Measurements from ENCODE around the gene IP6K1. TPM values are rescaled to one million over a fixed set of nuclear protein-coding genes. Genes with fewer than 3 reads are reported as not detected.

Gene IP6K1
- total RNA-seq, 1 experiment from 2014 or later = 44.8 TPM

DNA sequence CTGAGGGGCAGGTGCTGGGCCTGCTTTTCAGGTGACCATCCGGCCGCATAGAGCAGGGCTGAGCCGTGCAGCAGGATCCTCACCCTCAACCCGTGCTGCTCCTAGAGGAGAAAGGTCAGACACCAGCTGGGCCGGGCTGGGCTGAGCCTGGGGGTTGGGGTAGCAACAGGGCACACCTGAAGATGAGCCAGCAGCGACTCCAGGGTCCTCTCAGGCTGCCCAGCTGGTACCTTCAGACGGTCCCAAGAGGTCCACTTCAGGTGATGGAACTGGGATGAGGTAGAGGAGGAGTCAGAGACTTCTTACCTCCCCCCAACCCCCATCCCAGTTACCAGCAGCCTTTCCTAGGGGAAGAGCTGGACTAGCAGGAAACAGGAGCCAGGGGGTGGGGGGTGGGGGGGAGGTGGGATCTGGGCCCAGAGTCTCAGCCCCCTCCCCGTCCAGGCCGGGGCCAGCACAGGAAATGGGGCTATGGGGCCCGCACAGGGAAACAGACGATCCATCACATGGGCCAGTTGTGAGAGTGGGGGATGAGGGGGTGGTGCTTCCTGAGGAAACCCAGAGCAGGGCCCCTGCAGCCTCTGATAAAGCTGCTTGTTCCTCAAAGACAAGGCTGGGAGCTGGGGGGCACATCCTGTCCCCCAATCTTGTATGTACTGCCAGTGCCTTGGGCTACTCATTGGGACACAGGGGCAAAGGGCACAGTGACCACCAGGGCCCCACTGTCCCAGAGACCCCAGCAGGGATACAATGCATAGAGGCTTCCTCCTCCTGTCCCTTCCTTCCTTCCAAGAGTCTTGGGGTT lies 19.8 kb upstream of the IP6K1 start:
- no peaks in the 10 kb centered on the region for H3K36me3 Mint-ChIP-seq (ENCODE audit: insufficient read depth, unreplicated experiment)
- H3K9me3 Mint-ChIP-seq (ENCODE audit: unreplicated experiment) = no peaks in the 10 kb centered on the region
- CTCF ChIA-PET = interaction anchor here (0.5 to 12.4 kb wide), 6 partner anchors 14 to 102 kb away, joined by 3 to 201 read pairs (median 5); partner anchors contain the start of gene MST1R
- no peak overlapping the region for H3K27ac Mint-ChIP-seq (ENCODE audit: low read depth, unreplicated experiment)
- no peak for DNase-seq (ENCODE audit: unreplicated experiment)
- H3K27me3 Mint-ChIP-seq (ENCODE audit: insufficient read depth, unreplicated experiment) = peaks cover 10% of the 10 kb centered on the region
- peaks cover 12% of the 10 kb centered on the region for H3K4me1 Mint-ChIP-seq (ENCODE audit: insufficient read depth, unreplicated experiment)
- no TSS peak for BruUV-seq (replicated peaks)
- TF ChIP-seq, protein P1, sequence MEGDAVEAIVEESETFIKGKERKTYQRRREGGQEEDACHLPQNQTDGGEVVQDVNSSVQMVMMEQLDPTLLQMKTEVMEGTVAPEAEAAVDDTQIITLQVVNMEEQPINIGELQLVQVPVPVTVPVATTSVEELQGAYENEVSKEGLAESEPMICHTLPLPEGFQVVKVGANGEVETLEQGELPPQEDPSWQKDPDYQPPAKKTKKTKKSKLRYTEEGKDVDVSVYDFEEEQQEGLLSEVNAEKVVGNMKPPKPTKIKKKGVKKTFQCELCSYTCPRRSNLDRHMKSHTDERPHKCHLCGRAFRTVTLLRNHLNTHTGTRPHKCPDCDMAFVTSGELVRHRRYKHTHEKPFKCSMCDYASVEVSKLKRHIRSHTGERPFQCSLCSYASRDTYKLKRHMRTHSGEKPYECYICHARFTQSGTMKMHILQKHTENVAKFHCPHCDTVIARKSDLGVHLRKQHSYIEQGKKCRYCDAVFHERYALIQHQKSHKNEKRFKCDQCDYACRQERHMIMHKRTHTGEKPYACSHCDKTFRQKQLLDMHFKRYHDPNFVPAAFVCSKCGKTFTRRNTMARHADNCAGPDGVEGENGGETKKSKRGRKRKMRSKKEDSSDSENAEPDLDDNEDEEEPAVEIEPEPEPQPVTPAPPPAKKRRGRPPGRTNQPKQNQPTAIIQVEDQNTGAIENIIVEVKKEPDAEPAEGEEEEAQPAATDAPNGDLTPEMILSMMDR (IDR thresholded peaks at IDR 0.05; ENCODE audit: unreplicated experiment) = no peak
- intact Hi-C loops (cut with micrococcal nuclease) = no loop called here
- POLR2A ChIA-PET = interaction anchor here (0.8 kb wide), 1 partner anchor 33 kb away, joined by 3 read pairs; no protein-coding TSS in a partner anchor
- H3K4me3 Mint-ChIP-seq (ENCODE audit: unreplicated experiment) = no peak overlapping the region

DNA sequence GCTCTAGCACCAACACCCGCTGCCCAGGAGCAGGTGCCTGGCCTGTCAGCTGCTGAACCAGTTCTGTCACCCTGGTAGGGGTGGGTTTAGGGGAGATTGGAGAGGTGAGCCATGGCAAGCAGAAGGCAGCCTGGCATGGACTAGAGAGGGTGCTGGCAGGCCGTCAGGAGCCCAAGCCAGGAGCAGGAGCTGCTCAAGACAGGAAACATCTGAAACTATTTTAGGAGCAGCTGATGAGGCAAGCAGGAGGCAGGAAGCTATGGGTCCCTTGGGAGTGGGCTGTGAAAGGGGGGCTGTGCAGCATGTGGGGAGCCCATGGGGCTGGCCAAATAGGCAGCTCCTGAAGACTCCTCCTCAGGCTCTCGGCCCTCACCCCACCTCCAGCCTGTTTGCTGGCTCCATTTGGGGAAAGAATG lies 19.0 kb upstream of the IP6K1 start:
- Mint-ChIP-seq H3K27me3 (ENCODE audit: insufficient read depth, unreplicated experiment) (peaks cover 10% of the 10 kb centered on the region), H3K27ac (ENCODE audit: low read depth, unreplicated experiment) (no peak overlapping the region), H3K9me3 (ENCODE audit: unreplicated experiment) (no peaks in the 10 kb centered on the region), H3K4me3 (ENCODE audit: unreplicated experiment) (no peak overlapping the region), H3K4me1 (ENCODE audit: insufficient read depth, unreplicated experiment) (peaks cover 12% of the 10 kb centered on the region), H3K36me3 (ENCODE audit: insufficient read depth, unreplicated experiment) (no peaks in the 10 kb centered on the region)
- CTCF ChIA-PET = interaction anchor here (0.6 to 12.4 kb wide), 6 partner anchors 19 to 100 kb away, joined by 3 to 201 read pairs (median 4); partner anchors contain the start of genes IP6K1 and MST1R
- BruUV-seq (replicated peaks) = no TSS peak
- TF ChIP-seq, protein P1 (IDR thresholded peaks at IDR 0.05; ENCODE audit: unreplicated experiment) = no peak
- no peak for DNase-seq (ENCODE audit: unreplicated experiment)
- intact Hi-C loops (cut with micrococcal nuclease) = no loop called here
- POLR2A ChIA-PET = interaction anchor here (0.8 kb wide), 2 partner anchors 15 to 34 kb away, joined by 3 to 4 read pairs; no protein-coding TSS in a partner anchor

DNA sequence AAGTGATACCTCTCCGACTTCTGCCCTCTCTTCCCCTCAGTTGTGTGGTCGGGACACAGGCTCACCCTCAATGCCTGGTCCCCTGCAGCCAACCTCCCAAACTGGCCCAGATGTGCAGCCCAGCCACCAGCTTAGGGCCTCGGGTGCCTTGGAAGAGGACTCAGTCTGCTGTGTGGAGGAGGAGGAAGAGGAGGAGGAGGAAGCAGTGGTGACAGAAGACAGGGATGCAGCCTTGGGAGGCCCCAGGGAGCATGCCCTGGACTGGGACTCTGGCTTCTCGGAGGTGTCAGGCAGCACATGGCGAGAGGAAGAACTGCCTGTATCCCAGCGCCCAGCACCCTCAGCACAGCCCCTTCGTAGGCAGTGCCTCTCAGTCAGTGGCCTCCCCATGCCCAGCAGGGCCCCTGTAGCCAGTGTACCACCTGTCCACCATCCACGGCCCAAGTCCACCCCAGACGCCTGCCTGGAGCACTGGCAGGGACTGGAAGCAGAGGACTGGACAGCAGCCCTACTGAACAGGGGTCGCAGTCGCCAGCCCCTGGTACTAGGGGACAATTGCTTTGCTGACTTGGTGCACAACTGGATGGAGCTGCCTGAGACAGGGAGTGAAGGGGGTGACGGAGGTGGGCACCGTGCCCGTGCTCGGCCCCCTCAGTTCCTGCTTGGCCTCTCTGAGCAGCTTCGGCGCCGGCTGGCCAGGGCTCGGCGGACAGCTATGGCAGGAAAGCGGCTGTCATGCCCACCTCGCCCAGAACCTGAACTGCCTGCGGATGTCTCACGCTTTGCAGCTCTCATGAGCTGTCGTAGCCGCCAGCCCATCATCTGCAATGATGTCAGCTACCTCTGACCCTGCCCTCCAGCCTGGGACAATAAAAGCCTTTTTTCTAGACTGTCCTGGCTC lies 18.0 kb upstream of the IP6K1 start:
- Mint-ChIP-seq H3K27me3 (ENCODE audit: insufficient read depth, unreplicated experiment) (peaks cover 10% of the 10 kb centered on the region), H3K9me3 (ENCODE audit: unreplicated experiment) (no peaks in the 10 kb centered on the region), H3K4me1 (ENCODE audit: insufficient read depth, unreplicated experiment) (peaks cover 19% of the 10 kb centered on the region), H3K36me3 (ENCODE audit: insufficient read depth, unreplicated experiment) (no peaks in the 10 kb centered on the region), H3K4me3 (ENCODE audit: unreplicated experiment) (peak overlapping the region; percentile 78), H3K27ac (ENCODE audit: low read depth, unreplicated experiment) (peak overlapping the region; percentile 71)
- intact Hi-C loops (cut with micrococcal nuclease) = loop anchor here (5.0 kb wide), 1 partner anchor 283 kb away; the partner anchor contains the start of gene RBM5
- BruUV-seq (replicated peaks) = no TSS peak
- ChIA-PET POLR2A (interaction anchor here (0.6 to 2.5 kb wide), 19 partner anchors 9 to 286 kb away, joined by 3 to 30 read pairs (median 5); partner anchors contain the start of genes IP6K1, MON1A and RBM6), CTCF (interaction anchor here (0.6 to 12.4 kb wide), 9 partner anchors 18 to 104 kb away, joined by 3 to 201 read pairs (median 5); partner anchors contain the start of genes IP6K1 and MST1R)
- TF ChIP-seq, protein P1 (IDR thresholded peaks at IDR 0.05; ENCODE audit: unreplicated experiment) = no peak
- DNase-seq (ENCODE audit: unreplicated experiment) = no peak
